ENCODE measurements around the gene PTPRN2. TPM values are rescaled to one million over a fixed set of nuclear protein-coding genes. Genes with fewer than 3 reads are reported as not detected.

Gene PTPRN2
- total RNA-seq, 4 donors from 2014 or later, result 6.6 to 10.7 (median 8.2) TPM

DNA sequence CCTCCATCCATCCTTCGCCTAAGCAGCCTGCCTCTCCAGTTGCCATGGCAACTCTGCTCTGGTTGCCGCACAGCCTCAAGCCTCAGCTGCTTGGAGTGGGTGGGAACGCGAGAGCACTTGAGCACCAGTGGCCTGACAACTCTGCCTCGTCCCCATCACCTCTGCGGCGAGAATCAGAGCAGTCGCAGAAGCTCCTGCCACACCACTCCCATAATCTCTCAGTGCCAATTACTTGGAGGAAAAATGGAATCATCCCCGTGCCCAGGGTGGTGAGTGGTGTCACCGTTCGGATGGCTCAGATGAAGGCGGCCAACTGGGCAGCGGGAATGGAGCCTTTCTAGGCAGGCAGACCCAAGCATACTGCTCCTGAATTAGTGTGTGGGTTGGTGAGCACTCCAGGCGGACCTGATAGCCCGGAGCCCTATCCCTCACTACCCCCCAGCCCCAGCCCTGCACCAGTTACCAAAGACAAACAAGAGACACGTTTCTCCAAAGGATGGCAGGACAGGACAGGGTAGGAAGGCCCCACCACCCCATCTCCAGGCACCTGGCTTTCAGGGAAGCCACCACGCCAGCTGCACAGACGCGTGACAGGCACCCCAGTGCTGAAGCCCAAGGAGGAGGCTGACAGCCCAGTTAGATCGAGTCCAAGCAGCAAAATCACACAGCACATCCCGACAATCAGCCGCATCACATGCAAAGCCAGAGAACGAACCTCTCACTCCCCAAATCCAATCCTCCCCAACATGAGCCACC, 335.4 kb downstream of the PTPRN2 start:
- TF ChIP-seq POLR2A (IDR thresholded peaks at IDR 0.05) (no peak), EP300 (IDR thresholded peaks at IDR 0.05) (no peak)
- TF ChIP-seq, protein P1, sequence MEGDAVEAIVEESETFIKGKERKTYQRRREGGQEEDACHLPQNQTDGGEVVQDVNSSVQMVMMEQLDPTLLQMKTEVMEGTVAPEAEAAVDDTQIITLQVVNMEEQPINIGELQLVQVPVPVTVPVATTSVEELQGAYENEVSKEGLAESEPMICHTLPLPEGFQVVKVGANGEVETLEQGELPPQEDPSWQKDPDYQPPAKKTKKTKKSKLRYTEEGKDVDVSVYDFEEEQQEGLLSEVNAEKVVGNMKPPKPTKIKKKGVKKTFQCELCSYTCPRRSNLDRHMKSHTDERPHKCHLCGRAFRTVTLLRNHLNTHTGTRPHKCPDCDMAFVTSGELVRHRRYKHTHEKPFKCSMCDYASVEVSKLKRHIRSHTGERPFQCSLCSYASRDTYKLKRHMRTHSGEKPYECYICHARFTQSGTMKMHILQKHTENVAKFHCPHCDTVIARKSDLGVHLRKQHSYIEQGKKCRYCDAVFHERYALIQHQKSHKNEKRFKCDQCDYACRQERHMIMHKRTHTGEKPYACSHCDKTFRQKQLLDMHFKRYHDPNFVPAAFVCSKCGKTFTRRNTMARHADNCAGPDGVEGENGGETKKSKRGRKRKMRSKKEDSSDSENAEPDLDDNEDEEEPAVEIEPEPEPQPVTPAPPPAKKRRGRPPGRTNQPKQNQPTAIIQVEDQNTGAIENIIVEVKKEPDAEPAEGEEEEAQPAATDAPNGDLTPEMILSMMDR (IDR thresholded peaks at IDR 0.05), result no peak

DNA sequence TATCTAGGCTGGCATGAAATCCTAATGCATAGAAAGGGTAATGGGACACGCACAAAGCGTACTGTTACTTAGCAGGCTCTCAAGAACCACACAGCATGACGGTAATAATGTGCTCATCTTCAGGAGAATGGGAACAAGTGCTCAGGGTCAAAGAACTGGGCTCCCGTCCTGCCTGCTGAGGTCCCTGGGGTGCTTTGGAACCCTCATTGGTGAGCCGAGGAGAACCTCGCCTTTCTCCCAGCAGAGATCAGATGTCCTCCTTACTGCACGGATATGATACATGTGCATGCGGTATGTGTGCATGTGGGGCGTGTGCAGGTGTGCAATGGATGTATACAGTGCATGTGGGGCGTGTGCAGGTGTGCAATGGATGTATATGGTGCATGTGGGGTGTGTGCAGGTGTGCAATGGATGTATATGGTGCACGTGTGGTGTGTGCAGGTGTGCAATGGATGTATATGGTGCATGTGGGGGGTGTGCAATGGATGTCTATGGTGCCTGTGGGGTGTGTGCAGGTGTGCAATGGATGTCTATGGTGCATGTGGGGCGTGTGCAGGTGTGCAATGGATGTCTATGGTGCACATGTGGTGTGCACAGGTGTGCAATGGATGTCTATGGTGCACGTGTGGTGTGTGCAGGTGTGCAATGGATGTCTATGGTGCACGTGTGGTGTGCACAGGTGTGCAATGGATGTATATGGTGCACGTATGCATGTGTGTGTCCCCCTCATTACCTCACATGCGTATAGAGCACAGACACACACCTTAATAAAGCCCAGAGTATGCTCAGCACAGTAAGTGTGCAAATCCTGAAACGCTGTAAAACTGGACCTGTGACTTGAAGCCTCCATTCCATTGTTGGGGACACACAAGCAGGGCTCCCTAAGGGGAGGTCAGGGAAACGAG, 336.3 kb downstream of the PTPRN2 start:
- WGBS, 2 donors, result 82 to 87% methylated on average over 16 to 18 of the region's 18 CpGs
- DNase-seq (ENCODE audit: low spot score in 2 of 2), result no peak
- Histone ChIP-seq H3K4me1 (no peaks in the 10 kb centered on the region), H3K27ac (no peak overlapping the region), H3K9me3 (peaks cover 0 to 10% (median 2%) of the 10 kb centered on the region in 4 donors), H3K36me3 (no peaks in the 10 kb centered on the region), H3K4me3 (no peak overlapping the region), H3K27me3 (no peaks in the 10 kb centered on the region)
- TF ChIP-seq EP300 (IDR thresholded peaks at IDR 0.05) (no peak), POLR2A (IDR thresholded peaks at IDR 0.05) (no peak)
- TF ChIP-seq, protein P1 (IDR thresholded peaks at IDR 0.05), result no peak

More for the DNA sequence above, 335.4 kb downstream of the PTPRN2 start:
- no peaks in the 10 kb centered on the region for H3K36me3 ChIP-seq
- H3K27ac ChIP-seq, result peak overlapping the region in 1 of 4 donors; percentile 7
- WGBS, 2 donors, result 81 to 82% methylated on average over 23 of the region's 23 CpGs
- H3K4me1 ChIP-seq, result no peaks in the 10 kb centered on the region
- H3K4me3 ChIP-seq, result no peak overlapping the region
- DNase-seq (ENCODE audit: low spot score in 2 of 2), result peak in 1 of 2 donors; percentile 5
- H3K9me3 ChIP-seq, result peaks cover 0 to 5% (median 2%) of the 10 kb centered on the region in 4 donors
- H3K27me3 ChIP-seq, result no peaks in the 10 kb centered on the region

DNA sequence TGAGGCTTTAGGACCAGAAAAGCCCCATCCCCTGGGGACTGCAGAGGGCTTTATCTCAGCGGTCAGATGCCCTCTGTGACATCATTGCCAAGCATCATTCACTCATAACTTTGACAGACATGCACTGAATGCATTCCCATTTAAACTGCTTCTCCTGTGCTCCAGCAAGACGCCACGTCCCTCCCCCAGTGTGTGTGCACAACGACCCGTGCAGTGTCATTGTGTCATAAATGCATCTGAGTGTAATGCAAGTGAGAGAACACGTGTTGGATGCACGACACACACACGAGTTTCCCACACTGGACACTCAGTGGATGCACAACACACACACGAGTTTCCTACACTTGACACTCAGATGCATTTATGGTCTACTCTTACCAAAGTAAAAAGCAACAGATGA, 337.9 kb downstream of the PTPRN2 start:
- TF ChIP-seq, protein P1 (IDR thresholded peaks at IDR 0.05), result no peak
- TF ChIP-seq POLR2A (IDR thresholded peaks at IDR 0.05) (no peak), EP300 (IDR thresholded peaks at IDR 0.05) (no peak)
- Histone ChIP-seq H3K27me3 (no peaks in the 10 kb centered on the region), H3K4me1 (no peaks in the 10 kb centered on the region), H3K36me3 (no peaks in the 10 kb centered on the region), H3K27ac (no peak overlapping the region), H3K9me3 (peaks cover 0 to 15% (median 2%) of the 10 kb centered on the region in 4 donors), H3K4me3 (no peak overlapping the region)
- DNase-seq (ENCODE audit: low spot score in 2 of 2), result no peak
- WGBS, 2 donors, result 71 to 83% methylated on average over 9 of the region's 9 CpGs

DNA sequence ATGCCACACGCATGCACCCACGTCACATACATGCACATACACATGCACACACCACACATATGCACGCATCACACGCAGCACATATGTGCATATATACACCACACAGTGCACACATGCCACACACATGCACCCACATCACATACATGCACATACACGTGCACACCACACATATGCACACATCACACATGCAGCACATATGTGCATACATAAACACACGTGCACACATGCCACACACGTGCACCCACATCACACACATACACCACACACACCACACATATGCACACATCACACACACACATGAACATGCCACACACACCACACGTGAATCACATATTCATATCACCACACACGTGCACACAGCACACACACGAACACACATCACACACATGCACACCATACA, 338.8 kb downstream of the PTPRN2 start:
- TF ChIP-seq EP300 (IDR thresholded peaks at IDR 0.05) (no peak), POLR2A (IDR thresholded peaks at IDR 0.05) (no peak)
- TF ChIP-seq, protein P1 (IDR thresholded peaks at IDR 0.05), result no peak
- no peak for DNase-seq (ENCODE audit: low spot score in 2 of 2)
- 44 to 86% methylated on average over 10 of the region's 10 CpGs for WGBS, 2 donors
- no peak overlapping the region for H3K27ac ChIP-seq
- peaks cover 0 to 15% (median 2%) of the 10 kb centered on the region in 4 donors for H3K9me3 ChIP-seq
- no peaks in the 10 kb centered on the region for H3K4me1 ChIP-seq
- no peaks in the 10 kb centered on the region for H3K36me3 ChIP-seq
- no peak overlapping the region for H3K4me3 ChIP-seq
- H3K27me3 ChIP-seq, result no peaks in the 10 kb centered on the region
